OCI-LY1 (cell line): Measurements from ENCODE around the gene ERAP2.

Source experiments
- H2AFZ ChIP-seq: fragments of 200-600 bp; sonication (generic), shearing (Covaris generic); 2 replicates; pipeline ENCODE4 v1.6.0; 2014; ENCODE audit warnings: antibody characterized with exemption, mild to moderate bottlenecking, low read length
- H3F3A ChIP-seq: fragments of 200-600 bp; sonication (generic), shearing (Covaris generic); 2 replicates; pipeline ENCODE4 v1.6.0; 2014; ENCODE audit warnings: mild to moderate bottlenecking, antibody characterized with exemption, low read length, moderate library complexity; ENCODE audit not compliant: insufficient read depth
- H3K27ac ChIP-seq: fragments of 200-600 bp; sonication (generic); 2 replicates; pipeline ENCODE4 v1.5.1; 2014; ENCODE audit warnings: low read length, mixed run types, mild to moderate bottlenecking, low read depth; ENCODE audit not compliant: poor library complexity, severe bottlenecking
- H3K27me3 ChIP-seq: fragments of 200-600 bp; sonication (generic); 2 replicates; pipeline ENCODE4 v1.6.0; 2014; ENCODE audit warnings: antibody characterized with exemption, mild to moderate bottlenecking, low read length, moderate library complexity; ENCODE audit not compliant: insufficient read depth
- H3K36me3 ChIP-seq: fragments of 200-600 bp; sonication (generic); 2 replicates; pipeline ENCODE4 v1.6.1; 2014; ENCODE audit warnings: mild to moderate bottlenecking, antibody characterized with exemption, low read length, moderate library complexity, mixed read lengths; ENCODE audit not compliant: insufficient read depth
- H3K4me1 ChIP-seq: fragments of 200-600 bp; sonication (generic); 2 replicates; pipeline ENCODE4 v1.5.1; 2014; ENCODE audit warnings: mild to moderate bottlenecking, low read length, moderate library complexity; ENCODE audit not compliant: insufficient read depth, severe bottlenecking
- H3K4me2 ChIP-seq: fragments of 200-600 bp; sonication (generic), shearing (Covaris generic); 2 replicates; pipeline ENCODE4 v1.6.1; 2014; ENCODE audit warnings: low read length
- H3K4me3 ChIP-seq: fragments of 200-600 bp; sonication (generic); 2 replicates; pipeline ENCODE4 v1.5.1; 2014; ENCODE audit warnings: low read length, low read depth, mild to moderate bottlenecking, mixed read lengths; ENCODE audit not compliant: poor library complexity, severe bottlenecking
- H3K79me2 ChIP-seq: fragments of 200-600 bp; shearing (Covaris generic); 2 replicates; pipeline ENCODE4 v1.6.1; 2016; ENCODE audit warnings: mixed run types, low read length, mixed read lengths; ENCODE audit not compliant: insufficient read depth
- H3K9ac ChIP-seq: fragments of 200-600 bp; sonication (generic), shearing (Covaris generic); 2 replicates; pipeline ENCODE4 v1.6.1; 2014; ENCODE audit warnings: mild to moderate bottlenecking, low read length, mixed read lengths
- H3K9me2 ChIP-seq: fragments of 200-600 bp; sonication (generic), shearing (Covaris generic); 2 replicates; pipeline ENCODE4 v1.6.1; 2014; ENCODE audit warnings: low read depth, mild to moderate bottlenecking, low read length, mixed read lengths
- H3K9me3 ChIP-seq: fragments of 200-600 bp; shearing (Covaris generic); 2 replicates; pipeline ENCODE4 v1.6.1; 2014; ENCODE audit warnings: low read length, mixed read lengths
- H4K20me1 ChIP-seq: fragments of 200-600 bp; sonication (generic), shearing (Covaris generic); 2 replicates; pipeline ENCODE4 v1.6.0; 2016; ENCODE audit warnings: mild to moderate bottlenecking, low read length; ENCODE audit not compliant: insufficient read depth
- CTCF ChIP-seq: fragments of 200-600 bp; sonication (generic), shearing (Covaris generic); IDR thresholded peaks from 2 replicates; pipeline ENCODE4 v1.5.1; 2017; ENCODE audit warnings: mild to moderate bottlenecking, antibody characterized with exemption, low read length, moderate library complexity, mixed read lengths
- EZH2 ChIP-seq: fragments of 200-600 bp; sonication (generic), shearing (Covaris generic); IDR thresholded peaks from 2 replicates; pipeline ENCODE4 v1.8.0; 2017; ENCODE audit warnings: borderline replicate concordance, mixed run types, mild to moderate bottlenecking, antibody characterized with exemption, low read length, moderate library complexity, mixed read lengths

ERAP2 gene

GRCh38 chr5:96852759-96853158 lies 23.5 kb upstream of the ERAP2 start:
- TF ChIP-seq EZH2 (no peak), CTCF (no peak)

GRCh38 chr5:96854067-96854466 lies 22.2 kb upstream of the ERAP2 start:
- no peaks in the 10 kb centered on the region for H3K27me3 ChIP-seq
- H3F3A ChIP-seq, result no peaks in the 10 kb centered on the region
- 0 out of 2 replicates have a peak, but pooled peaks cover 3% of the 10 kb centered on the region for H3K36me3 ChIP-seq
- no peaks in the 10 kb centered on the region for H3K79me2 ChIP-seq
- no peak for TF ChIP-seq EZH2
- TF ChIP-seq CTCF, result no peak
- H3K27ac ChIP-seq, result no peak overlapping the region
- no peaks in the 10 kb centered on the region for H3K4me1 ChIP-seq
- no peak overlapping the region for H3K9ac ChIP-seq
- no peak overlapping the region for H3K4me3 ChIP-seq
- H3K9me3 ChIP-seq, result peaks cover 6% of the 10 kb centered on the region
- H4K20me1 ChIP-seq, result no peaks in the 10 kb centered on the region
- H2AFZ ChIP-seq, result no peak overlapping the region
- no peaks in the 10 kb centered on the region for H3K9me2 ChIP-seq
- H3K4me2 ChIP-seq, result no peak overlapping the region

More at GRCh38 chr5:96852759-96853158, 23.5 kb upstream of the ERAP2 start:
- no peaks in the 10 kb centered on the region for H3F3A ChIP-seq
- no peak overlapping the region for H3K4me2 ChIP-seq
- H3K4me3 ChIP-seq, result no peak overlapping the region
- no peak overlapping the region for H3K27ac ChIP-seq
- H3K79me2 ChIP-seq, result no peaks in the 10 kb centered on the region
- no peak overlapping the region for H2AFZ ChIP-seq
- no peaks in the 10 kb centered on the region for H3K27me3 ChIP-seq
- no peak overlapping the region for H3K9ac ChIP-seq
- H3K9me3 ChIP-seq, result peaks cover 6% of the 10 kb centered on the region
- H3K9me2 ChIP-seq, result no peaks in the 10 kb centered on the region
- H4K20me1 ChIP-seq, result no peaks in the 10 kb centered on the region
- H3K36me3 ChIP-seq, result 0 out of 2 replicates have a peak, but pooled peaks cover 3% of the 10 kb centered on the region
- H3K4me1 ChIP-seq, result no peaks in the 10 kb centered on the region

GRCh38 chr5:96855031-96855872 lies 21.0 kb upstream of the ERAP2 start:
- H3K79me2 ChIP-seq, result no peaks in the 10 kb centered on the region
- no peak overlapping the region for H3K4me2 ChIP-seq
- H3K4me1 ChIP-seq, result no peaks in the 10 kb centered on the region
- H3K36me3 ChIP-seq, result no peaks in the 10 kb centered on the region
- no peaks in the 10 kb centered on the region for H3F3A ChIP-seq
- no peaks in the 10 kb centered on the region for H3K27me3 ChIP-seq
- no peak overlapping the region for H2AFZ ChIP-seq
- H3K9me3 ChIP-seq, result no peaks in the 10 kb centered on the region
- H3K4me3 ChIP-seq, result no peak overlapping the region
- H3K9me2 ChIP-seq, result no peaks in the 10 kb centered on the region
- H3K27ac ChIP-seq, result no peak overlapping the region
- no peaks in the 10 kb centered on the region for H4K20me1 ChIP-seq
- H3K9ac ChIP-seq, result no peak overlapping the region
- TF ChIP-seq EZH2 (no peak), CTCF (no peak)
